ENCODE measurements around the gene ZRANB1. TPM values are rescaled to one million over a fixed set of nuclear protein-coding genes. Genes with fewer than 3 reads are reported as not detected.
A peak's percentile ranks its signal among the peaks of the same experiment; 100 is the strongest.

ZRANB1 gene
- total and polyA plus RNA-seq, 2 of the 4 experiments (the other 2 are of a cell fraction): 11.2 to 24.7 TPM

DNA sequence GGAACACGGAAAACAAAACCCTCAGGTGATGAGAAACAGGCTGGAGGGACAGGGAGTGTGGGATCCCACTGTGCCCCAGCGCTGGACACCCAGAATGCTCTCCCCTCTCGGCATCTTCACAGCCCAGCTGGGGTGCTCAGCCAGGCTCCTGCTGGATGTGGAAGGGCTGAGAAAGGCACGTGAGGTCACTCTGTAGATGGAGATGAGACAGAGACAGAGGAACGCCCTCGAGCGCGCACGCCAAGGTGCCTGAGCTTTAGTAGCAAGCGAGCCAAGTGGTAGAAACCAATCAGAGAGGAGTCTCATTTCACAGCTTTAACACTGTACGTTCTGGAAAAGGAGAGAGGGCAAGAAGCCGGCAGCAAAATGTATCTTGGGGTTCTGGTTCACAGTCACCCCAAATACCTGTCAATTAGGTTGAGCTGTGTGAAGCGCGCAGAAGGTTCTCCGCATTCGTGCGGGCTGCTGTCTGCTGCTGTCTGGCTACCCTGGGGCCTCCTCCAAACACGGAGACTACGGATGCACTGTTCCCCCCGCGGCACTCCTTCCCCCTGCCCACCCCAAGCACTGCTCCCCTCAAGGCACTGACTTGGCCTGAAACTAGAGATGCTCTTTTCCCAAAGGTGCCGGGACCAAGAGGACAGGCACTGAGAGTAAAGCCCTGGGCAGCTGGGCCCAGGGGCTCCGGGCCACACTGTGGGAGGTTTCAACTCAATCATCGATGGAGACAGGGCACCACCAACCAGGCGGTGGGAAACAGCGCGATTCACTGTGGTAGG is 91.4 kb downstream of the ZRANB1 start:
- Histone ChIP-seq H2BK20ac (ENCODE audit: low read depth, low read length) (no peak overlapping the region), H4K8ac (ENCODE audit: low read depth in 2 of 2, low read length in 2 of 2) (no peak overlapping the region), H3K27ac (ENCODE audit: insufficient read depth, low read length) (no peak overlapping the region), H4K91ac (ENCODE audit: insufficient read depth, low read depth, low read length) (no peak overlapping the region), H2AK9ac (replicated peaks; ENCODE audit: low read depth, low read length, poor library complexity) (no peak overlapping the region), H4K5ac (ENCODE audit: low read depth, low read length) (no peak overlapping the region), H3K4me1 (ENCODE audit: control insufficient read depth, insufficient read depth, low read length) (peaks cover 34% of the 10 kb centered on the region), H3K23ac (ENCODE audit: low read depth, low read length) (no peak overlapping the region), H2BK5ac (ENCODE audit: low read depth, low read length, poor library complexity, severe bottlenecking) (no peak overlapping the region), H3K4me3 (ENCODE audit: insufficient read depth, low read depth, low read length) (no peak overlapping the region), H4K20me1 (ENCODE audit: insufficient read depth, low read length) (peaks cover 67% of the 10 kb centered on the region), H3K14ac (replicated peaks; ENCODE audit: low read depth, low read length) (no peak overlapping the region), H3K79me1 (ENCODE audit: low read depth in 1 of 2, low read length in 2 of 2) (peaks cover 46 to 93% of the 10 kb centered on the region in 2 experiments), H3K27me3 (ENCODE audit: control insufficient read depth, insufficient read depth, low read length) (no peaks in the 10 kb centered on the region), H3K36me3 (ENCODE audit: control insufficient read depth, insufficient read depth, low read length) (peaks cover 10% of the 10 kb centered on the region; the same call in 1 of the 2 replicates), H3K9me1 (ENCODE audit: insufficient read depth, low read length) (peaks cover 54% of the 10 kb centered on the region), H3K9me3 (ENCODE audit: control insufficient read depth, insufficient read depth, low read length) (no peaks in the 10 kb centered on the region), H3K9ac (ENCODE audit: low read depth, low read length) (no peak overlapping the region), H2BK120ac (ENCODE audit: low read depth, low read length) (no peak overlapping the region), H3K4ac (ENCODE audit: low read depth, low read length) (peak overlapping the region; percentile 4; the same call in 1 of the 2 replicates), H3K4me2 (ENCODE audit: low read depth, low read length) (no peak overlapping the region), H3K18ac (ENCODE audit: low read depth, low read length) (no peak overlapping the region), H2AK5ac (ENCODE audit: low read depth, low read length) (no peak overlapping the region; the same call in 1 of the 2 replicates), H2BK15ac (ENCODE audit: low read depth, low read length) (no peak overlapping the region; the same call in 2 of the 3 replicates), H2AFZ (replicated peaks; ENCODE audit: low read length, poor library complexity) (peak overlapping the region; percentile 15), H3K56ac (ENCODE audit: extremely low read depth, insufficient read depth, low read length) (no peak overlapping the region)
- ChIA-PET POLR2A (ENCODE audit: unreplicated experiment) (no interaction called here), CTCF (interaction anchor here (1.2 kb wide), 1 partner anchor 15 kb away, joined by 4 read pairs; no protein-coding TSS in a partner anchor)
- dilution Hi-C loops (cut with HindIII; ENCODE audit: low sequenced_read_pairs, unreplicated experiment): no loop called here
- 95% methylated on average over 11 of the region's 27 CpGs; no CpG with 5 or more reads in 1 of the 2 experiments for WGBS, 2 experiments (ENCODE audit: extremely low coverage in 2 of 2, insufficient read length in 1 of 2)
- ATAC-seq (ENCODE audit: low read depth): no peak
- TF ChIP-seq NFE2L2 (IDR thresholded peaks at IDR 0.05; ENCODE audit: low read depth, low read length) (no peak), BHLHE40 (IDR thresholded peaks at IDR 0.05; ENCODE audit: low read depth, low read length) (no peak), SMC3 (IDR thresholded peaks at IDR 0.05; ENCODE audit: low read depth, low read length) (no peak), CHD1 (IDR thresholded peaks at IDR 0.05; ENCODE audit: low read depth, low read length) (no peak), MXI1 (IDR thresholded peaks at IDR 0.05; ENCODE audit: borderline replicate concordance, low read depth, low read length) (no peak), MAFK (IDR thresholded peaks at IDR 0.05; ENCODE audit: low read depth, low read length) (no peak), POLR2A (IDR thresholded peaks at IDR 0.05; ENCODE audit: low read depth, low read length) (no peak)
- in situ Hi-C loops (cut with MboI; ENCODE audit: low sequenced_read_pairs): no loop called here
- no peak for DNase-seq
- intact Hi-C loops (cut with micrococcal nuclease): no loop called here
- BruUV-seq (replicated peaks): no TSS peak

Data from IMR-90 (cell line).